SK-N-SH treated with all-trans-retinoic acid at 6 μM for 48 hours (cell line): Measurements from ENCODE around the gene DAB1.

ENCODE experiments used
- ARNTL ChIP-seq: fragments of 450-650 bp; formaldehyde crosslinking; IDR thresholded peaks from 2 replicates; pipeline ENCODE4 v1.5.0; 2020; ENCODE audit warnings: low read depth, mild to moderate bottlenecking, moderate library complexity, borderline replicate concordance
- BACH2 ChIP-seq: fragments of 250-450 bp; sonication (Bioruptor Pico); IDR thresholded peaks from 2 replicates; pipeline ENCODE4 v1.9.0; 2021; ENCODE audit warnings: mild to moderate bottlenecking, borderline replicate concordance
- CREB5 ChIP-seq: fragments of 250-450 bp; sonication (Bioruptor Pico); IDR thresholded peaks from 2 replicates; pipeline ENCODE4 v1.5.1; 2020; ENCODE audit warnings: low read depth, mild to moderate bottlenecking, moderate library complexity
- ESRRG ChIP-seq: fragments of 250-450 bp; sonication (Bioruptor Pico); IDR thresholded peaks from 2 replicates; pipeline ENCODE4 v1.6.1; 2021; ENCODE audit warnings: mild to moderate bottlenecking
- PATZ1 ChIP-seq: fragments of 250-450 bp; sonication (Bioruptor Pico); IDR thresholded peaks from 2 replicates; pipeline ENCODE4 v1.8.0; 2020; ENCODE audit warnings: mild to moderate bottlenecking, moderate library complexity, borderline replicate concordance
- PPARA ChIP-seq: fragments of 250-450 bp; sonication (Bioruptor Pico); IDR thresholded peaks from 2 replicates; pipeline ENCODE4 v1.5.0; 2020; ENCODE audit warnings: mild to moderate bottlenecking, borderline replicate concordance
- SNAI2 ChIP-seq: fragments of 250-450 bp; sonication (Bioruptor Pico); IDR thresholded peaks from 2 replicates; pipeline ENCODE4 v1.5.0; 2020; ENCODE audit warnings: mild to moderate bottlenecking, moderate library complexity
- TOX ChIP-seq: fragments of 250-450 bp; sonication (Bioruptor Pico); IDR thresholded peaks from 2 replicates; pipeline ENCODE4 v1.8.0; 2021; ENCODE audit warnings: mild to moderate bottlenecking, moderate library complexity, borderline replicate concordance

GRCh38 chr1:57132993-57133622 lies 290.8 kb downstream of the DAB1 start:
- no peak for TF ChIP-seq CREB5 (CRISPR knock-in tag)
- TF ChIP-seq PATZ1 (CRISPR knock-in tag), result no peak
- no peak for TF ChIP-seq ESRRG
- TF ChIP-seq PPARA (CRISPR knock-in tag), result no peak
- TF ChIP-seq BACH2 (CRISPR knock-in tag), result no peak
- TF ChIP-seq SNAI2 (CRISPR knock-in tag), result no peak
- TF ChIP-seq TOX (CRISPR knock-in tag), result no peak
- no peak for TF ChIP-seq ARNTL (CRISPR knock-in tag)
